Naive thymus-derived CD8-positive, alpha-beta T cell (primary cell): ENCODE measurements around the gene RUNX3. TPM values are rescaled to one million over a fixed set of nuclear protein-coding genes. Genes with fewer than 3 reads are reported as not detected.

Experiments
- ATAC-seq, 2 donors: fragments of 150-1000 bp; cut with Tn5 transposase in 1 of 2; sonication (Bioruptor Pico), chemical (Tn5 transposase) in 1 of 2; 1 replicate in 1 of 2; 2 replicates in 1 of 2; pipeline ENCODE4 v1.10.0; 2021; ENCODE audit warnings: mild to moderate bottlenecking in 2 of 2, moderate library complexity in 2 of 2
- POLR2A ChIA-PET: fragments of 350-600 bp; sonication (Branson Sonifier 250); formaldehyde crosslinking; loops from one replicate; lab custom pipeline; 2021; ENCODE audit warnings: antibody characterized with exemption; lab: Charles Lee
- DNase-seq, 10 donors: peaks; one replicate each; pipeline versions ENCODE4 v3.0.0 to v3.0.0-alpha.2; 2020 to 2022
- H3K27ac Mint-ChIP-seq, 10 donors: one replicate each; pipeline ENCODE4 v1.8.0; 2020 to 2022; ENCODE audit warnings: mild to moderate bottlenecking in 10 of 10, mixed read lengths in 10 of 10, moderate library complexity in 4 of 10, inconsistent platforms in 1 of 10
- H3K27me3 Mint-ChIP-seq, 5 donors: one replicate each; pipeline ENCODE4 v1.8.0; 2021 to 2022; ENCODE audit warnings: mixed read lengths in 5 of 5
- H3K36me3 Mint-ChIP-seq, 3 donors: one replicate each; pipeline ENCODE4 v1.8.0; 2020 to 2022; ENCODE audit warnings: mixed read lengths in 3 of 3, mild to moderate bottlenecking in 2 of 3, inconsistent platforms in 1 of 3
- H3K4me1 Mint-ChIP-seq, 4 donors: one replicate each; pipeline ENCODE4 v1.8.0; 2021 to 2022; ENCODE audit warnings: mixed read lengths in 4 of 4
- H3K4me3 Mint-ChIP-seq, 10 donors: one replicate each; pipeline ENCODE4 v1.8.0; 2020 to 2022; ENCODE audit warnings: mild to moderate bottlenecking in 10 of 10, mixed read lengths in 10 of 10, moderate library complexity in 6 of 10, inconsistent platforms in 1 of 10
- H3K9me3 Mint-ChIP-seq, 9 donors: one replicate each; pipeline ENCODE4 v1.8.0; 2020 to 2022; ENCODE audit warnings: mixed read lengths in 9 of 9, mild to moderate bottlenecking in 3 of 9, inconsistent platforms in 1 of 9, moderate library complexity in 1 of 9
- polyA plus RNA-seq, 3 donors: library from polyadenylated mRNA; unstranded; fragments of 300-500 nt; fragmentation: Illumina TruSeq; gene quantifications; one replicate each; pipeline ENCODE4 v1.2.3, GENCODE V29; 2021
- total RNA-seq, 8 experiments: library from RNA in 2 of 8; stranded (reverse) in 2 of 8; gene quantifications; one replicate each; pipeline ENCODE4 v1.2.3 and lab custom pipeline; 2021 to 2026

The RUNX3 gene
- total and polyA plus RNA-seq, 5 experiments from 2014 or later, result 22.0 to 95.3 (median 64.0) TPM

DNA sequence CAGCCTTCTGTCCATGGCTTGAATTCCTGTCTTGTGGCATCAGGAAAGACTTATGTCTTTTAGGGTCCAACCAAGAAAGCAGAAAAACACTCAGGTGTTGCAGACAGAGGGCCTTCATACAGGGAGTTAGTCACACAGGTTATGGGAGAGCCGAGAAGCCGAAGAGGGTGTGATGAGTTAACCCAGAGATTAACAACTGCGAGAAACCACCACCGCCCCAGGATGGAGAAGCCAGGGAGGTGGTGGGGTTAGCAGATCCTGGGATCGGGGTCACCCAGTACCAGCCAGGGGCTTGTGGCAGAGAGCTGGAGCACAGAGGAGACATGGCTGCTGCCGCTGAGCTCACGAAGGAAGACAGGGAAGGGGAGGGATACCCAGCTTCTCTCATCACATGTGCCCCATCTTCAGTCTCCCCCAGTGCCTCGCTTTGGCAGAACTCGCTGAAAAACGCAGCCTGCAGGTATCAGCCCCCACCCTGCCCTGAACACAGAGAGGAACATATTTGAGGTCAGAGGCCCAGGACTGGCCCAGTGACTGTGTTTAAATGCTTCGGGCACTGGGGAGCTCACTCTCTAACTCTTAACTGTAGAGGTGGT lies 58.7 kb downstream of the RUNX3 start:
- peak overlapping the region in 9 of 10 donors; percentile 5 to 89 (median 63) for H3K27ac Mint-ChIP-seq
- peaks cover 12 to 43% (median 23%) of the 10 kb centered on the region in 4 donors for H3K4me1 Mint-ChIP-seq
- peak overlapping the region; percentile 26 to 76 (median 64) for H3K4me3 Mint-ChIP-seq
- no peaks in the 10 kb centered on the region for H3K9me3 Mint-ChIP-seq
- H3K27me3 Mint-ChIP-seq, result peaks cover 0 to 2% (median 0%) of the 10 kb centered on the region in 5 donors
- DNase-seq (no peak), ATAC-seq (no peak)
- POLR2A ChIA-PET, result interaction anchor here (1.6 kb wide), 1 partner anchor 42 kb away, joined by 4 read pairs; no protein-coding TSS in a partner anchor
- no peaks in the 10 kb centered on the region for H3K36me3 Mint-ChIP-seq

DNA sequence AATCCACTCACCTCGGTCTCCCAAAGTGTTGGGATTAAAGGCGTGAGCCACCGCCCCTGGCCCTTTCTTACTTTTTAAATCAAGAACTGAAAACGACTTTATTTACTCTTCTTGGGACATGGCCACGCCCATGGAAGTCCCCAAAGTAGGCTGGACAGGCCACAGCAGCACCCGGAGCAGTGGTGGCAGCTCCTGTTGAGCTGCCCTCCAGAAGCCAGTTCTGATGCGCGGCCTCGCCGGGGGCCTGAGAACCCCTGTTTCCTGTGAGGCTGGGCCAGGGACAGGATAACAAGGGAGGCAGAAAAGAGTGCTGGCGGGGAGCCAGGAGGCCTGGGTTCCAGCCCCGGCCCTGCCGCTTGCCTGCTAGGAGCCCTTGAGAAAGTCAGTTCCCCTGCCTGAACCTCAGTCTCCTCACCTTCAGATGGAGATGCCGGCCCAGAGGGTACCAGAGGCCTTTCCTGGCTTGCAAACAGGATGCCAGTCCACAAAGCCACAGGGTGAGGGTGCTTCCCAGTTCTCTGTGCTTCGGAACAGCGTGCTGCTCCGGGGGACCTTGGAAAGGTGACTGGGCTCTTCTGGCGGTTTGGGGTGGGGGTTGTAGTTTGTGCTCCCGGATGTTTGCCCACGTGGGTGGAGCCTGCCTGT lies 59.4 kb downstream of the RUNX3 start:
- H3K4me1 Mint-ChIP-seq, result peaks cover 12 to 43% (median 23%) of the 10 kb centered on the region in 4 donors
- H3K4me3 Mint-ChIP-seq, result peak overlapping the region; percentile 26 to 76 (median 64)
- peak in 8 of 10 donors; percentile 13 to 67 (median 28) for DNase-seq
- H3K27ac Mint-ChIP-seq, result peak overlapping the region in 8 of 10 donors; percentile 24 to 89 (median 68)
- no peaks in the 10 kb centered on the region for H3K27me3 Mint-ChIP-seq
- H3K9me3 Mint-ChIP-seq, result no peaks in the 10 kb centered on the region
- ATAC-seq, result peak; percentile 63 to 73
- POLR2A ChIA-PET, result interaction anchor here (1.6 kb wide), 1 partner anchor 43 kb away, joined by 4 read pairs; no protein-coding TSS in a partner anchor
- no peaks in the 10 kb centered on the region for H3K36me3 Mint-ChIP-seq

- Mint-ChIP-seq H3K27me3 (no peaks in the 10 kb centered on the region), H3K4me3 (peak overlapping the region in 1 of 10 donors; percentile 32), H3K36me3 (no peaks in the 10 kb centered on the region), H3K27ac (peak overlapping the region in 3 of 10 donors; percentile 44 to 72 (median 54)), H3K9me3 (no peaks in the 10 kb centered on the region), H3K4me1 (peaks cover 15 to 53% (median 23%) of the 10 kb centered on the region in 4 donors)
- POLR2A ChIA-PET, result no interaction called here
- ATAC-seq (no peak), DNase-seq (no peak)
Measured at GRCh38 chr1:24868016-24868875, 61.8 kb downstream of the RUNX3 start.

- no peak overlapping the region for H3K27ac Mint-ChIP-seq
- DNase-seq (no peak), ATAC-seq (no peak)
- H3K4me3 Mint-ChIP-seq, result no peak overlapping the region
- H3K4me1 Mint-ChIP-seq, result peaks cover 15 to 49% (median 21%) of the 10 kb centered on the region in 4 donors
- no peaks in the 10 kb centered on the region for H3K9me3 Mint-ChIP-seq
- POLR2A ChIA-PET, result interaction anchor here (1.5 kb wide), 1 partner anchor 63 kb away, joined by 4 read pairs; the partner anchor contains the start of gene RUNX3
- no peaks in the 10 kb centered on the region for H3K27me3 Mint-ChIP-seq
- no peaks in the 10 kb centered on the region for H3K36me3 Mint-ChIP-seq
Measured at GRCh38 chr1:24867084-24867870, 62.8 kb downstream of the RUNX3 start.

- no peaks in the 10 kb centered on the region for H3K27me3 Mint-ChIP-seq
- no peak overlapping the region for H3K27ac Mint-ChIP-seq
- POLR2A ChIA-PET, result interaction anchor here (1.5 kb wide), 1 partner anchor 64 kb away, joined by 4 read pairs; the partner anchor contains the start of gene RUNX3
- no peak for ATAC-seq
- no peak for DNase-seq
- H3K4me1 Mint-ChIP-seq, result peaks cover 10 to 41% (median 15%) of the 10 kb centered on the region in 4 donors
- H3K9me3 Mint-ChIP-seq, result no peaks in the 10 kb centered on the region
- no peaks in the 10 kb centered on the region for H3K36me3 Mint-ChIP-seq
- H3K4me3 Mint-ChIP-seq, result no peak overlapping the region
Measured at GRCh38 chr1:24866211-24867083, 63.6 kb downstream of the RUNX3 start.

GRCh38 chr1:24865587-24865986 lies 64.5 kb downstream of the RUNX3 start:
- POLR2A ChIA-PET, result interaction anchor here (1.5 kb wide), 1 partner anchor 65 kb away, joined by 4 read pairs; the partner anchor contains the start of gene RUNX3
- DNase-seq, result no peak
- no peaks in the 10 kb centered on the region for H3K36me3 Mint-ChIP-seq
- no peak for ATAC-seq
- H3K27me3 Mint-ChIP-seq, result no peaks in the 10 kb centered on the region
- H3K4me3 Mint-ChIP-seq, result no peak overlapping the region
- no peak overlapping the region for H3K27ac Mint-ChIP-seq
- H3K9me3 Mint-ChIP-seq, result no peaks in the 10 kb centered on the region
- peaks cover 2 to 35% (median 7%) of the 10 kb centered on the region in 4 donors for H3K4me1 Mint-ChIP-seq

GRCh38 chr1:24865168-24865567 lies 64.9 kb downstream of the RUNX3 start:
- no peak overlapping the region for H3K4me3 Mint-ChIP-seq
- ATAC-seq (no peak), DNase-seq (no peak)
- no peaks in the 10 kb centered on the region for H3K27me3 Mint-ChIP-seq
- POLR2A ChIA-PET, result no interaction called here
- H3K36me3 Mint-ChIP-seq, result no peaks in the 10 kb centered on the region
- H3K27ac Mint-ChIP-seq, result peak overlapping the region in 2 of 10 donors; percentile 9 to 57
- H3K4me1 Mint-ChIP-seq, result peaks cover 0 to 32% (median 5%) of the 10 kb centered on the region in 4 donors
- H3K9me3 Mint-ChIP-seq, result no peaks in the 10 kb centered on the region

- Mint-ChIP-seq H3K27ac (peak overlapping the region in 2 of 10 donors; percentile 50 to 57), H3K4me1 (peaks cover 0 to 26% (median 4%) of the 10 kb centered on the region in 4 donors), H3K9me3 (no peaks in the 10 kb centered on the region), H3K27me3 (no peaks in the 10 kb centered on the region), H3K4me3 (no peak overlapping the region), H3K36me3 (no peaks in the 10 kb centered on the region)
- ATAC-seq (no peak), DNase-seq (no peak)
- POLR2A ChIA-PET, result no interaction called here
Measured at GRCh38 chr1:24864370-24864777, 65.7 kb downstream of the RUNX3 start.

- no peaks in the 10 kb centered on the region for H3K36me3 Mint-ChIP-seq
- no peaks in the 10 kb centered on the region for H3K27me3 Mint-ChIP-seq
- no peaks in the 10 kb centered on the region for H3K9me3 Mint-ChIP-seq
- ATAC-seq, result no peak
- peaks cover 0 to 25% (median 3%) of the 10 kb centered on the region in 4 donors for H3K4me1 Mint-ChIP-seq
- peak overlapping the region in 1 of 10 donors; percentile 27 for H3K27ac Mint-ChIP-seq
- H3K4me3 Mint-ChIP-seq, result no peak overlapping the region
- DNase-seq, result no peak
- POLR2A ChIA-PET, result no interaction called here
Measured at GRCh38 chr1:24862775-24863483, 67.1 kb downstream of the RUNX3 start.

- POLR2A ChIA-PET, result no interaction called here
- H3K9me3 Mint-ChIP-seq, result no peaks in the 10 kb centered on the region
- peaks cover 0 to 28% (median 2%) of the 10 kb centered on the region in 4 donors for H3K4me1 Mint-ChIP-seq
- no peak overlapping the region for H3K4me3 Mint-ChIP-seq
- ATAC-seq, result no peak
- no peak overlapping the region for H3K27ac Mint-ChIP-seq
- no peaks in the 10 kb centered on the region for H3K36me3 Mint-ChIP-seq
- no peaks in the 10 kb centered on the region for H3K27me3 Mint-ChIP-seq
- DNase-seq, result no peak
Measured at GRCh38 chr1:24861821-24862727, 68.0 kb downstream of the RUNX3 start.
